Fibroblast of villous mesenchyme (primary cell): ENCODE measurements around the gene PTAFR. TPM values are rescaled to one million over a fixed set of nuclear protein-coding genes. Genes with fewer than 3 reads are reported as not detected.

Experiments used
- DNase-seq: peaks from one replicate; pipeline ENCODE4 v3.0.0-alpha.2; 2010; ENCODE audit warnings: low read depth
- H3K4me3 ChIP-seq: 2 replicates; pipeline ENCODE4 v1.5.1; 2011; ENCODE audit warnings: low read depth, mild to moderate bottlenecking, low read length
- total RNA-seq: library from RNA; depleted of rRNA; stranded (reverse); fragments of >200 nt; gene quantifications from 2 replicates; pipeline ENCODE4 v1.2.3, GENCODE V29; 2012
- TF ChIP-seq, protein P1 (sequence below): IDR thresholded peaks from 2 replicates; pipeline ENCODE4 v1.5.1; 2012; ENCODE audit warnings: low read depth, mild to moderate bottlenecking, low read length; ENCODE audit not compliant: insufficient read depth

The PTAFR gene
- total RNA-seq, 1 donor = under 0.01 TPM

DNA sequence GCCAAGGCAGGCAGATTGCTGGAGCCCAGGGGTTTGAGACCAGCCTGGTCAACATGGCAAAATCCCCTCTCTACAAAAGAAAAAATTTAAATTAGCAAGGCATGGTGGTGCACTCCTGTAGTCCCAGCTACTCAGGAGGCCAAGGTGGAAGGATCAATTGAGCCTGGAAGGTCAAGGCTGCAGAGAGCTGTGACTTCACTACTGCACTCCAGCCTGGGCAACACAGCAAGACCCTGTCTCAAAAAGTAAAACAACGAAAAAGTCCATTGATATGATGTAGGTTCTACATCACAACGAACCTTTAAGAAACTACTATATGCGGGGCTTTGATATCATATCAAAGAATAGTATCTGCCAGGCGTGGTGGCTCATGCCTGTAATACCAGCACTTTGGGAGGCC lies 20.9 kb downstream of the PTAFR start:
- no peak for DNase-seq
- TF ChIP-seq, protein P1, sequence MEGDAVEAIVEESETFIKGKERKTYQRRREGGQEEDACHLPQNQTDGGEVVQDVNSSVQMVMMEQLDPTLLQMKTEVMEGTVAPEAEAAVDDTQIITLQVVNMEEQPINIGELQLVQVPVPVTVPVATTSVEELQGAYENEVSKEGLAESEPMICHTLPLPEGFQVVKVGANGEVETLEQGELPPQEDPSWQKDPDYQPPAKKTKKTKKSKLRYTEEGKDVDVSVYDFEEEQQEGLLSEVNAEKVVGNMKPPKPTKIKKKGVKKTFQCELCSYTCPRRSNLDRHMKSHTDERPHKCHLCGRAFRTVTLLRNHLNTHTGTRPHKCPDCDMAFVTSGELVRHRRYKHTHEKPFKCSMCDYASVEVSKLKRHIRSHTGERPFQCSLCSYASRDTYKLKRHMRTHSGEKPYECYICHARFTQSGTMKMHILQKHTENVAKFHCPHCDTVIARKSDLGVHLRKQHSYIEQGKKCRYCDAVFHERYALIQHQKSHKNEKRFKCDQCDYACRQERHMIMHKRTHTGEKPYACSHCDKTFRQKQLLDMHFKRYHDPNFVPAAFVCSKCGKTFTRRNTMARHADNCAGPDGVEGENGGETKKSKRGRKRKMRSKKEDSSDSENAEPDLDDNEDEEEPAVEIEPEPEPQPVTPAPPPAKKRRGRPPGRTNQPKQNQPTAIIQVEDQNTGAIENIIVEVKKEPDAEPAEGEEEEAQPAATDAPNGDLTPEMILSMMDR = no peak
- no peak overlapping the region for H3K4me3 ChIP-seq

DNA sequence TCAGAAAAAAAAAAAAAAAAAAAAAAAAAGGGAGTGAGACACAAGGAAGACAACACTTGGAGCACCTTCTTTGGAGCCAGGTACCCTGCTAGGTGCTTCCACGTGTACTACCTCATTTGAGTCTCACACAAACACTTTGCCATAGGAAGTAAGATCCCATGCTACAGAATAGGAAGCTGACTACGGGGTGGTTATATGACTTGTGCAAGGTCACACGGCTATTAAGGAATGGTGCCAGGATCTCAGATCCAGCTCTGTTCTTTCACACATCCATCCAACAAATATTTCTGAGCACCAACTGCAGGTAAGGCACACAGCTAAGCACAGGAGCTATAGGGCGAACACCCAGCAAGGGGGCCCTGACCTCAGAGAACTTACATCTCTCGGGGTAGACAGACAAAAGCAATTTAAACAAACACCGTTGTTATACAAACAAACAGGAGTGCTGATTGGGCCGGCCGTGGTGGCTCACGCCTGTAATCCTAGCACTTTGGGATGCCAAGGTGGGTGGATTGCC lies 22.4 kb downstream of the PTAFR start:
- TF ChIP-seq, protein P1 = no peak
- DNase-seq = no peak
- no peak overlapping the region for H3K4me3 ChIP-seq

DNA sequence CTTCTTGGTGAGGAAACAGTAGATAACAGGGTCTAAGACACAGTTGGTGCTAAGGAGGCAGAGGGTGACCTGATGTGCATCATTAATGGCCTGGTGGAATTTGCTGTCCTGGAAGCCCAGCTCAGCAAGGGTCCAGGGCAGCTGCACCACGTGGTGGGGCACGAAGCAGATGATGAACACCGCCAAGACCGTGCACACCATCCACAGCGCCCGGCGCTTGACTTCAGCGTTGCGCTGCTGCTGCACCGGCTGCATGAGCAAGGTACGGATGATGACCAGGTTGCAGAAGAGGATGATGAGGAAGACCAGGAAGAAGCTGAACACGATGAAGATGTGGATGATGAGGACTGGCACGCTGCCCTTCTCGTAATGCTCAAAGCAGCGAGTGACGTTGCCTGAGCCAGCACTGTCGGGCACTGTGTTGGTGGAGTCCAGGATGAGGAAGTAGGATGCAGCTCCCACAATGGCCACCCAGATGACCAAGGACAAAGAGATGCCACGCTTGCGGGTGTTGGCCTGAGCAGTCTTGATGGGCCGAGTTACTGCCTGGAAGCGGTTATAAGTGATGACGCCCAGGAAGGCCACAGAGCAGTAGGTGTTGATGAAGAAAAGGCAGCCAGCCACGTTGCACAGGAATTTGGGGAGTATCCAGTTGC lies 26.2 kb downstream of the PTAFR start:
- no peak overlapping the region for H3K4me3 ChIP-seq
- TF ChIP-seq, protein P1 = no peak
- no peak for DNase-seq

DNA sequence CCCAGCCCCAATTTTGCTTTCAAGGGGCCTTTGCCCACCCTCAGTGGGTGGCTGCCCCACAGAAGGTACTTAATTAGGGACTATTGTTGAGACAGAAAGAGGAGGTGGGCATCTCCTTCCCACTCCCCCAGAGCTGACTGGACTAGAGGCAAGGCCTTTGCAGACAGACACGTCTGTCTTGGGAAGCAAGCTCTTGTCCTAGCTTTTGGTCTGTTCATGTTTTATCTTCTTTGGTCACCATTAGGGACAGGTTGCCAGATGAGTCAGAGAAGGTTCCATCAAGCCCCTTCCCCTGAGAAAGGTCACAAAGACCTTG lies 27.7 kb downstream of the PTAFR start:
- TF ChIP-seq, protein P1 = no peak
- DNase-seq = no peak
- H3K4me3 ChIP-seq = no peak overlapping the region

DNA sequence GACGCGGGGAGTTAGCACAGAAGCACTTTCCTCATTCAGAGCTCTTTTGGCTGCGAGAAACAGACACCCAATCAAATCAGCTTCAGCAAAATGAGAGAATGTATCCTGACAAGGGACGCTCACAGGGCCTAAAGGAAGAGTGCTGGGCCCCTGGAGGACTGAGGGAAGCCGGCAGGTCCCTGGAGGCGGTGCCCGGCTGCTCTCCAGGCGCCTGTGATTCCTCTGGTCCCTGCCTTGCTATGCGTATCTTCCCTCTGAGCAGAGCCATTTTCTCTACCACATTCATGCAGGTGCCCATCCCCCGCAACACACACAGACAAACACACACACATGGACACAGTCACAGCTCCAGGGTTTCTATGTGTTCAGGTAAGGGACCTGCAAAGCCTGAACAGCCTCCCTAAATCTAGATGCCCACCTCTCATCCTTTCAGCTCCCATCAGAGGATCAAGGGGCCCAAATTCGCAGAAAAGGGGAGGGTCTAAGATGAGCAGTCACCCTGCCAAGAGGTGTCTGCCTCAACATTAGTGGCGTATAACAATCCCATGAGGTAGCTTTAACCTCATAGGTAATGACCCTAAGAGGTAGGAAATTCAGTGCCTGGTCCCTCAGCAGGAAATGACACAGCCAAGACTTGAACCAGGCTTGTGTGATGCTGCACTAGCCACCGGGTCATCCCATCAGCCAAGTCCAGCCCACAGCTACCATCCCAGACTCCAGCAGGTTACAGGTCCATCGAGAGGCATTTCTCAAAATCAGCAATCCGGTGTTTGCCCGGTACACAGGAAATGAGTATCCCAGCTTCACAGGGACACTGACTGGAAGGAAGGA lies 29.0 kb downstream of the PTAFR start:
- no peak overlapping the region for H3K4me3 ChIP-seq
- DNase-seq = no peak
- TF ChIP-seq, protein P1 = no peak

DNA sequence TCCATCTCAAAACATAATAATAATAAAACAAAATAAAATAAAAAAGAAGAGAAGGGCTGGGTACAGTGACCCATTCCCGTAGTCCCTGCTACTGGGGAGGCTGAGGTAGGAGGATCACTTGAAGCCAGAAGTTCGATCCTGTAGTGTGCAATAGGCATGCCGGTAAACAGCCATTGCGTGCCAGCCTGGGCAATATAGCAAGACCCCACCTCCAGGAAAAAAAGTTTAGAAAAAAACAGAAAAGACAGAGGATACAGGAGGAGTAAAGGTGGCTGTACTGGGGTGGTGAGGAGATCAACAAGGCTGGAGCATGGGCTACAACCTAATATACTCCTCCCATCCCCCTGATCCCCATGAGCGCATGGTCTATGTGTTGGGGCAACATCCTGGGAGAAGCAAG lies 30.8 kb downstream of the PTAFR start:
- no peak for DNase-seq
- TF ChIP-seq, protein P1 = no peak
- no peak overlapping the region for H3K4me3 ChIP-seq
